Measurements from ENCODE around the gene SLC35G6. TPM values are rescaled to one million over a fixed set of nuclear protein-coding genes. Genes with fewer than 3 reads are reported as not detected.

Gene SLC35G6
- not detected in 2 replicates for total RNA-seq

DNA sequence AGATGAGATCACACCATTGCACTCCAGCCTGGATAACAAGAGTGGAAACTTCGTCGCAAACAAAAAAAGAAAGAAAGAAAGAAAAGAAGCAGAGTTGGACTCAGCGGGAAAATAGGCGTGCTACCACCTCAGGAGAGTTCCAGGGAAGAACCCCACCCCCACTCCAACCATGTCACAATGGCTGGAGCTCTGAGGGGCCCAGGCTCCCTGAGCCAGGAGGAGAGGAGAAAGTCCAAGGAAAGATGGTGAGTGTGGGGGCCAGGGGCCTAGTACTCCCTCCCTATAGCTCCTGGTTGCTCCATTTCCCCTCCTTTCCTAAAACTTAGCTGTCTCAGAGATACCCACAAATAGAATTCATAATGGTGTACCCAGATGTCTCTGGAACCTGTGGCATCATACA is at the start of gene SLC35G6:
TSS of gene SLC35G6 (plus strand) at position 172 of the 400 bp plus-strand sequence. CDS start at position 243, 71 bp downstream.

DNA sequence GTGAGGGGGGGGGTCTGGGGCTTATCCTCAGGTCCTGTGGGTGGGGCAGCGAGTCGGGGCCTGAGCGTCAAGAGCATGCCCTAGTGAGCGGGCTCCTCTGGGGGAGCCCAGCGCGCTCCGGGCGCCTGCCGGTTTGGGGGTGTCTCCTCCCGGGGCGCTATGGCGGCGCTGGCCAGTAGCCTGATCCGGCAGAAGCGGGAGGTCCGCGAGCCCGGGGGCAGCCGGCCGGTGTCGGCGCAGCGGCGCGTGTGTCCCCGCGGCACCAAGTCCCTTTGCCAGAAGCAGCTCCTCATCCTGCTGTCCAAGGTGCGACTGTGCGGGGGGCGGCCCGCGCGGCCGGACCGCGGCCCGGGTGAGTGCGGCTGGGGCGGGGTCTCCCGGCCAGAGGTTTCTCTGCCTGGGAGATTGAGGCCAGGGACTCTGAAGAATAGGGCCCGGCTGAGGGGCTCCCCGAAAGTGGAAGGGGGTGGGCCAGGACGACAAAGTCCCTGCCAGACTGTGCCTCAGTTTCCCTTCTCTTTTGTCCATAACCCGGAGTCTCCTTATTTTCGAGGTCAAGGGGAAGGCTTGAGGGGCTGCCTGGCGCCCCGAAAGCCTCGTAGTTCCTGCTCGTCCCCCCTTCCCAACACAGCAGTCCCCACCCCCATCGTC is 41.7 kb upstream of the SLC35G6 start, which contains the start of gene FGF11:
TSS of gene FGF11 (plus strand) at position 51 of the 651 bp plus-strand sequence. CDS start at position 160, 109 bp downstream.

GRCh38 chr17:7444682-7445618 is 36.3 kb upstream of the SLC35G6 start, which contains the start of gene CHRNB1:
Gene CHRNB1 (plus strand): TSS chr17:7445061. CDS start chr17:7445128, 67 bp downstream.

GRCh38 chr17:7479213-7480088 is 1.8 kb upstream of the SLC35G6 start, which contains the start of gene ZBTB4:
Gene ZBTB4 (minus strand): TSS chr17:7479631. CDS start chr17:7466801, 12,830 bp downstream.

GRCh38 chr17:7484067-7484918 is 3.0 kb downstream of the SLC35G6 start, which contains the start of gene POLR2A:
Gene POLR2A (plus strand): TSS chr17:7484366.

Other genes starting within 250 kb of the SLC35G6 start
- gene DVL2, start 246.9 kb upstream of the SLC35G6 start, total RNA-seq: 57.9 and 79.4 TPM in 2 replicates
- gene PHF23, start 242.0 kb upstream of the SLC35G6 start, total RNA-seq: 36.2 and 41.9 TPM in 2 replicates
- 152 and 153 TPM in 2 replicates for gene GABARAP, start 239.0 kb upstream of the SLC35G6 start, total RNA-seq
- gene CTDNEP1, start 229.7 kb upstream of the SLC35G6 start, total RNA-seq: 71.7 and 85.0 TPM in 2 replicates
- 23.6 and 23.8 TPM in 2 replicates for gene ELP5, start 229.2 kb upstream of the SLC35G6 start, total RNA-seq
- gene CLDN7, start 219.0 kb upstream of the SLC35G6 start, total RNA-seq: 0.33 and 0.65 TPM in 2 replicates
- 0.10 and 0.13 TPM in 2 replicates for gene SLC2A4, start 199.7 kb upstream of the SLC35G6 start, total RNA-seq
- 0.07 TPM in 1 of 2 replicates, not detected in the other for gene YBX2, start 186.8 kb upstream of the SLC35G6 start, total RNA-seq
- 351 and 391 TPM in 2 replicates for gene EIF5A, start 173.8 kb upstream of the SLC35G6 start, total RNA-seq
- gene GPS2, start 166.1 kb upstream of the SLC35G6 start, total RNA-seq: 20.3 and 20.4 TPM in 2 replicates
- 21.6 and 31.2 TPM in 2 replicates for gene NEURL4, start 152.1 kb upstream of the SLC35G6 start, total RNA-seq
- 0.33 and 0.99 TPM in 2 replicates for gene ACAP1, start 144.9 kb upstream of the SLC35G6 start, total RNA-seq
- 13.4 and 14.2 TPM in 2 replicates for gene KCTD11, start 129.3 kb upstream of the SLC35G6 start, total RNA-seq
- gene TMEM95, start 126.3 kb upstream of the SLC35G6 start, total RNA-seq: not detected in 2 replicates
- 0.20 and 0.26 TPM in 2 replicates for gene TNK1, start 100.4 kb upstream of the SLC35G6 start, total RNA-seq
- gene PLSCR3, start 86.9 kb upstream of the SLC35G6 start, total RNA-seq: 52.9 and 58.3 TPM in 2 replicates
- gene TMEM256, start 77.3 kb upstream of the SLC35G6 start, total RNA-seq: 57.9 and 74.2 TPM in 2 replicates
- gene NLGN2, start 73.6 kb upstream of the SLC35G6 start, total RNA-seq: 23.7 and 28.4 TPM in 2 replicates
- not detected in 2 replicates for gene SPEM1, start 61.1 kb upstream of the SLC35G6 start, total RNA-seq
- not detected in 2 replicates for gene SPEM2, start 55.8 kb upstream of the SLC35G6 start, total RNA-seq
- not detected in 2 replicates for gene SPEM3, start 52.6 kb upstream of the SLC35G6 start, total RNA-seq
- 2.5 and 3.2 TPM in 2 replicates for gene TMEM102, start 46.0 kb upstream of the SLC35G6 start, total RNA-seq
- gene FGF11, start 41.9 kb upstream of the SLC35G6 start, total RNA-seq: 12.9 and 16.7 TPM in 2 replicates
- gene CHRNB1, start 36.4 kb upstream of the SLC35G6 start, total RNA-seq: 5.2 and 6.7 TPM in 2 replicates
- 39.2 and 45.6 TPM in 2 replicates for gene ZBTB4, start 1.8 kb upstream of the SLC35G6 start, total RNA-seq
- gene POLR2A, start 2.9 kb downstream of the SLC35G6 start, total RNA-seq: 117 and 118 TPM in 2 replicates
- gene TNFSF12, start 67.6 kb downstream of the SLC35G6 start, total RNA-seq: 21.6 and 23.8 TPM in 2 replicates
- 1.4 and 2.4 TPM in 2 replicates for gene TNFSF13, start 77.3 kb downstream of the SLC35G6 start, total RNA-seq
- gene SENP3, start 80.5 kb downstream of the SLC35G6 start, total RNA-seq: 65.9 and 75.8 TPM in 2 replicates
- gene CD68, start 98.2 kb downstream of the SLC35G6 start, total RNA-seq: 59.6 and 60.2 TPM in 2 replicates
- 36.2 and 54.1 TPM in 2 replicates for gene MPDU1, start 102.4 kb downstream of the SLC35G6 start, total RNA-seq
- gene SOX15, start 108.6 kb downstream of the SLC35G6 start, total RNA-seq: 0.07 and 0.26 TPM in 2 replicates
- gene FXR2, start 133.5 kb downstream of the SLC35G6 start, total RNA-seq: 42.3 and 51.2 TPM in 2 replicates
- gene SAT2, start 146.4 kb downstream of the SLC35G6 start, total RNA-seq: 34.7 and 35.4 TPM in 2 replicates
- gene SHBG, start 148.7 kb downstream of the SLC35G6 start, total RNA-seq: 0.53 and 0.72 TPM in 2 replicates
- 0.07 and 0.33 TPM in 2 replicates for gene ATP1B2, start 169.5 kb downstream of the SLC35G6 start, total RNA-seq
- 32.2 and 47.2 TPM in 2 replicates for gene TP53, start 206.0 kb downstream of the SLC35G6 start, total RNA-seq
- gene WRAP53, start 207.0 kb downstream of the SLC35G6 start, total RNA-seq: 2.7 and 3.5 TPM in 2 replicates
- 0.10 and 0.39 TPM in 2 replicates for gene EFNB3, start 223.8 kb downstream of the SLC35G6 start, total RNA-seq
- 0.23 and 0.39 TPM in 2 replicates for gene DNAH2, start 236.3 kb downstream of the SLC35G6 start, total RNA-seq